ENCODE measurements around the gene MYOC. TPM values are rescaled to one million over a fixed set of nuclear protein-coding genes. Genes with fewer than 3 reads are reported as not detected.

Gene MYOC
- polyA plus RNA-seq, 1 donor from 2014 or later, result not detected

GRCh38 chr1:171613282-171613681, 39.2 kb downstream of the MYOC start:
- no peak overlapping the region for H3K27ac ChIP-seq (ENCODE audit: low read length)
- TF ChIP-seq, protein P1, sequence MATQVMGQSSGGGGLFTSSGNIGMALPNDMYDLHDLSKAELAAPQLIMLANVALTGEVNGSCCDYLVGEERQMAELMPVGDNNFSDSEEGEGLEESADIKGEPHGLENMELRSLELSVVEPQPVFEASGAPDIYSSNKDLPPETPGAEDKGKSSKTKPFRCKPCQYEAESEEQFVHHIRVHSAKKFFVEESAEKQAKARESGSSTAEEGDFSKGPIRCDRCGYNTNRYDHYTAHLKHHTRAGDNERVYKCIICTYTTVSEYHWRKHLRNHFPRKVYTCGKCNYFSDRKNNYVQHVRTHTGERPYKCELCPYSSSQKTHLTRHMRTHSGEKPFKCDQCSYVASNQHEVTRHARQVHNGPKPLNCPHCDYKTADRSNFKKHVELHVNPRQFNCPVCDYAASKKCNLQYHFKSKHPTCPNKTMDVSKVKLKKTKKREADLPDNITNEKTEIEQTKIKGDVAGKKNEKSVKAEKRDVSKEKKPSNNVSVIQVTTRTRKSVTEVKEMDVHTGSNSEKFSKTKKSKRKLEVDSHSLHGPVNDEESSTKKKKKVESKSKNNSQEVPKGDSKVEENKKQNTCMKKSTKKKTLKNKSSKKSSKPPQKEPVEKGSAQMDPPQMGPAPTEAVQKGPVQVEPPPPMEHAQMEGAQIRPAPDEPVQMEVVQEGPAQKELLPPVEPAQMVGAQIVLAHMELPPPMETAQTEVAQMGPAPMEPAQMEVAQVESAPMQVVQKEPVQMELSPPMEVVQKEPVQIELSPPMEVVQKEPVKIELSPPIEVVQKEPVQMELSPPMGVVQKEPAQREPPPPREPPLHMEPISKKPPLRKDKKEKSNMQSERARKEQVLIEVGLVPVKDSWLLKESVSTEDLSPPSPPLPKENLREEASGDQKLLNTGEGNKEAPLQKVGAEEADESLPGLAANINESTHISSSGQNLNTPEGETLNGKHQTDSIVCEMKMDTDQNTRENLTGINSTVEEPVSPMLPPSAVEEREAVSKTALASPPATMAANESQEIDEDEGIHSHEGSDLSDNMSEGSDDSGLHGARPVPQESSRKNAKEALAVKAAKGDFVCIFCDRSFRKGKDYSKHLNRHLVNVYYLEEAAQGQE (IDR thresholded peaks at IDR 0.05; ENCODE audit: borderline replicate concordance), result no peak
- TF ChIP-seq MXI1 (conservative IDR thresholded peaks at IDR 0.05; ENCODE audit: poor library complexity, severe bottlenecking), result no peak
- TF ChIP-seq, protein P2, sequence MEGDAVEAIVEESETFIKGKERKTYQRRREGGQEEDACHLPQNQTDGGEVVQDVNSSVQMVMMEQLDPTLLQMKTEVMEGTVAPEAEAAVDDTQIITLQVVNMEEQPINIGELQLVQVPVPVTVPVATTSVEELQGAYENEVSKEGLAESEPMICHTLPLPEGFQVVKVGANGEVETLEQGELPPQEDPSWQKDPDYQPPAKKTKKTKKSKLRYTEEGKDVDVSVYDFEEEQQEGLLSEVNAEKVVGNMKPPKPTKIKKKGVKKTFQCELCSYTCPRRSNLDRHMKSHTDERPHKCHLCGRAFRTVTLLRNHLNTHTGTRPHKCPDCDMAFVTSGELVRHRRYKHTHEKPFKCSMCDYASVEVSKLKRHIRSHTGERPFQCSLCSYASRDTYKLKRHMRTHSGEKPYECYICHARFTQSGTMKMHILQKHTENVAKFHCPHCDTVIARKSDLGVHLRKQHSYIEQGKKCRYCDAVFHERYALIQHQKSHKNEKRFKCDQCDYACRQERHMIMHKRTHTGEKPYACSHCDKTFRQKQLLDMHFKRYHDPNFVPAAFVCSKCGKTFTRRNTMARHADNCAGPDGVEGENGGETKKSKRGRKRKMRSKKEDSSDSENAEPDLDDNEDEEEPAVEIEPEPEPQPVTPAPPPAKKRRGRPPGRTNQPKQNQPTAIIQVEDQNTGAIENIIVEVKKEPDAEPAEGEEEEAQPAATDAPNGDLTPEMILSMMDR (IDR thresholded peaks at IDR 0.05; ENCODE audit: poor library complexity, severe bottlenecking), result no peak

DNA sequence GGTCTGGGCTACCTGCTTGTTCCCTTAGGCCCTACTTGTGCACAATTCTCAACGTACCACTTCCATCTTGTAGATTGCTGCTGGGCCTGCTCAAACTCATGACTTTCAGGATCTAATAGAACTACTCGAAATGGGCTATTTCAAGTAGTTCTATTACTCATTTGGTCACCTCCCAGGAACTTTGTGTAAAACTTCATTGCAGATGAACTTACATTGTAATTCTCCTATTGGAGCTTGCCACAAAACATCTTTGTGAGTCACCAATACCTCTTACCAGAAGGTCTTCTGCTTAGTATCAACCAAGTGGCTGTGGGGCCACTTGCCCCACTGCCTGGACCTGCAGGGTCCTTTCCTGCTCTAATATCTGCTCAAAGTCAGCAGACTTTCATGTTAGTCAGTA, 41.2 kb downstream of the MYOC start:
- no peak overlapping the region for H3K27ac ChIP-seq (ENCODE audit: low read length)
- TF ChIP-seq POLR2AphosphoS5 (IDR thresholded peaks at IDR 0.05), result no peak
- TF ChIP-seq, protein P1 (IDR thresholded peaks at IDR 0.05; ENCODE audit: borderline replicate concordance), result no peak
- TF ChIP-seq, protein P2 (IDR thresholded peaks at IDR 0.05; ENCODE audit: poor library complexity, severe bottlenecking), result no peak
- no peak for TF ChIP-seq MXI1 (conservative IDR thresholded peaks at IDR 0.05; ENCODE audit: poor library complexity, severe bottlenecking)
- TF ChIP-seq EP300 (conservative IDR thresholded peaks at IDR 0.05; ENCODE audit: poor library complexity, severe bottlenecking), result no peak
- no peak overlapping the region for H3K4me3 ChIP-seq (ENCODE audit: low read length)

More at GRCh38 chr1:171613282-171613681, 39.2 kb downstream of the MYOC start:
- H3K79me2 ChIP-seq (replicated peaks; ENCODE audit: insufficient read depth, low read length), result no peaks in the 10 kb centered on the region
- no peaks in the 10 kb centered on the region for H3K27me3 ChIP-seq (ENCODE audit: insufficient read depth, low read depth, low read length)
- H3K9me2 ChIP-seq (ENCODE audit: insufficient read depth, low read length), result no peaks in the 10 kb centered on the region
- no peaks in the 10 kb centered on the region for H3K9me3 ChIP-seq (ENCODE audit: low read length)
- no peaks in the 10 kb centered on the region for H4K20me1 ChIP-seq (ENCODE audit: insufficient read depth)
- H3F3A ChIP-seq (ENCODE audit: insufficient read depth, low read length, poor library complexity, severe bottlenecking), result no peaks in the 10 kb centered on the region
- no peak overlapping the region for H2AFZ ChIP-seq (ENCODE audit: low read depth, low read length)
- H3K4me3 ChIP-seq (ENCODE audit: low read length), result no peak overlapping the region
- H3K36me3 ChIP-seq (ENCODE audit: insufficient read depth, low read length), result no peaks in the 10 kb centered on the region
- no peak overlapping the region for H3K9ac ChIP-seq (ENCODE audit: low read length)
- no peak overlapping the region for H3K4me2 ChIP-seq (ENCODE audit: low read length)

More for the DNA sequence above, 41.2 kb downstream of the MYOC start:
- Histone ChIP-seq H4K20me1 (ENCODE audit: insufficient read depth) (no peaks in the 10 kb centered on the region), H3K4me2 (ENCODE audit: low read length) (no peak overlapping the region), H3K36me3 (ENCODE audit: insufficient read depth, low read length) (no peaks in the 10 kb centered on the region), H2AFZ (ENCODE audit: low read depth, low read length) (no peak overlapping the region), H3K9me2 (ENCODE audit: insufficient read depth, low read length) (no peaks in the 10 kb centered on the region), H3K9me3 (ENCODE audit: low read length) (no peaks in the 10 kb centered on the region), H3K9ac (ENCODE audit: low read length) (no peak overlapping the region), H3K79me2 (replicated peaks; ENCODE audit: insufficient read depth, low read length) (no peaks in the 10 kb centered on the region), H3F3A (ENCODE audit: insufficient read depth, low read length, poor library complexity, severe bottlenecking) (no peaks in the 10 kb centered on the region), H3K27me3 (ENCODE audit: insufficient read depth, low read depth, low read length) (no peaks in the 10 kb centered on the region)

All from neural cell (in vitro differentiated cells).